PC-9 (cell line): ENCODE measurements around the gene NEDD9. TPM values are rescaled to one million over a fixed set of nuclear protein-coding genes. Genes with fewer than 3 reads are reported as not detected.
A peak's percentile ranks its signal among the peaks of the same experiment; 100 is the strongest.

Experiments used
- BruUV-seq: library from RNA; stranded (reverse); fragments of 400-500 nt; replicated peaks from 2 replicates; lab custom pipeline; 2021; lab: Mats Ljungman, UMichigan
- CTCF ChIA-PET: fragments of 300-600 bp; sonication (Branson Sonifier 250); formaldehyde crosslinking; loops from one replicate; lab custom pipeline; 2022; ENCODE audit warnings: antibody characterized with exemption; lab: Charles Lee
- POLR2A ChIA-PET: fragments of 300-600 bp; sonication (Branson Sonifier 250); formaldehyde crosslinking; loops from one replicate; lab custom pipeline; 2022; ENCODE audit warnings: antibody characterized with exemption; ENCODE audit not compliant: unreplicated experiment; lab: Charles Lee
- DNase-seq, 2 experiments: peaks; one replicate each; pipeline versions ENCODE4 v3.0.0 to v3.0.0-alpha.2; 2015 to 2022; ENCODE audit warnings: mixed read lengths in 1 of 2
- H2AFZ ChIP-seq: fragments of 200-600 bp; sonication (generic); 2 replicates; pipeline ENCODE4 v1.8.1; 2017; ENCODE audit warnings: antibody characterized with exemption
- H3F3A ChIP-seq: fragments of 200-600 bp; sonication (generic); 2 replicates; pipeline ENCODE4 v1.8.1; 2017; ENCODE audit warnings: antibody characterized with exemption, mild to moderate bottlenecking, low read depth; ENCODE audit not compliant: insufficient read depth
- H3K27ac ChIP-seq: fragments of 200-600 bp; sonication (generic); 2 replicates; pipeline ENCODE4 v1.6.1; 2016; ENCODE audit warnings: mixed run types
- H3K27me3 ChIP-seq: fragments of 200-600 bp; sonication (generic); 2 replicates; pipeline ENCODE4 v1.6.1; 2016; ENCODE audit warnings: low read depth, mixed run types; ENCODE audit not compliant: insufficient read depth
- H3K36me3 ChIP-seq: fragments of 200-600 bp; sonication (generic); 2 replicates; pipeline ENCODE4 v1.6.1; 2016; ENCODE audit warnings: low read depth, mixed run types
- H3K4me1 ChIP-seq: fragments of 200-600 bp; sonication (generic); replicated peaks from 2 replicates; pipeline ENCODE4 v1.6.1; 2016; ENCODE audit warnings: mixed run types; ENCODE audit not compliant: insufficient read depth
- H3K4me2 ChIP-seq: fragments of 200-600 bp; sonication (generic); 2 replicates; pipeline ENCODE4 v1.6.1; 2017; ENCODE audit warnings: mixed run types
- H3K4me3 ChIP-seq: fragments of 200-600 bp; sonication (generic); 2 replicates; pipeline ENCODE4 v1.6.1; 2016; ENCODE audit warnings: mixed run types
- H3K79me2 ChIP-seq: fragments of 200-600 bp; sonication (generic); 2 replicates; pipeline ENCODE4 v1.6.1; 2017; ENCODE audit warnings: low read depth, mixed run types
- H3K9me2 ChIP-seq: fragments of 200-600 bp; sonication (generic); 2 replicates; pipeline ENCODE4 v1.8.1; 2017; ENCODE audit warnings: mild to moderate bottlenecking; ENCODE audit not compliant: insufficient read depth
- H3K9me3 ChIP-seq: fragments of 200-600 bp; sonication (generic); 2 replicates; pipeline ENCODE4 v1.8.1; 2016; ENCODE audit warnings: low read depth; ENCODE audit not compliant: insufficient read depth
- H4K20me1 ChIP-seq: fragments of 200-600 bp; sonication (generic); 2 replicates; pipeline ENCODE4 v1.8.1; 2017; ENCODE audit not compliant: insufficient read depth
- EZH2 ChIP-seq: fragments of 200-600 bp; sonication (generic); IDR thresholded peaks from 2 replicates; pipeline ENCODE4 v1.8.0; 2017; ENCODE audit warnings: antibody characterized with exemption, low read depth
- intact Hi-C: fragments of 100-400 bp; cut with micrococcal nuclease; formaldehyde crosslinking; loops from one replicate; pipeline ENCODE4 v1.10.0; 2022; ENCODE audit not compliant: unreplicated experiment
- total RNA-seq: library from RNA; stranded (reverse); gene quantifications from 2 replicates; pipeline ENCODE4 v1.2.3, GENCODE V29; 2021
- TF ChIP-seq, protein P1 (sequence below): fragments of 200-600 bp; sonication (generic); conservative IDR thresholded peaks from 2 replicates; pipeline ENCODE4 v1.6.1; 2017; ENCODE audit warnings: mixed run types, antibody characterized with exemption, mild to moderate bottlenecking, moderate library complexity

NEDD9 gene
- total RNA-seq, 1 experiment from 2014 or later, result 57.5 TPM

DNA sequence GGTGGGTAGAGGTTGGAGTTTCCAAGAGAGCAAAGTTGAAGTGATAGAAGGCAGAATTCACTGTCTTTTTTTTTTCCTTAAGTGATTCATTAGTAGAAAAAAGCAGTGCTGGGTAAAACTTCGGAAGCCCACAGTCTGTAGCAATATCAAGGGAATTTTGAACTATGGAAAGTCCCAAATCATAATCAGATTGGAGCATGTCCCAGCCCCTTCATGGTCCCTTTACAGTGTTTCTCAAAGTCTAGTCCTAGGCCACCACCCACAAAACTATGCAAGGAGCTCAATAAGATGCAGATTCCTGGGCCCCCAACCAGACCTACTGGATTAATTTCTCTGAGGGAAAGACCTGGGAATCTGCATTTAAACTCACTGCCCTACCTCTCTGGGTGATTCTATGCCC, 22.6 kb downstream of the NEDD9 start:
- Histone ChIP-seq H3K4me1 (peaks cover 53% of the 10 kb centered on the region), H3K9me3 (no peaks in the 10 kb centered on the region), H3K27ac (0 out of 2 replicates have a peak overlapping the region, but pooled peaks have one; percentile 92), H3F3A (peaks cover 43% of the 10 kb centered on the region), H3K79me2 (peaks cover 55% of the 10 kb centered on the region), H4K20me1 (no peaks in the 10 kb centered on the region), H3K9me2 (no peaks in the 10 kb centered on the region), H3K4me3 (no peak overlapping the region), H3K27me3 (no peaks in the 10 kb centered on the region), H2AFZ (no peak overlapping the region), H3K36me3 (peaks cover 20% of the 10 kb centered on the region; the same call in 1 of the 2 replicates), H3K4me2 (no peak overlapping the region)
- intact Hi-C loops, result loop anchor here (5.0 kb wide), 1 partner anchor 202 kb away; no protein-coding TSS in a partner anchor
- no peak for TF ChIP-seq EZH2
- ChIA-PET CTCF (interaction anchor here (0.6 kb wide), 1 partner anchor 21 kb away, joined by 6 read pairs; no protein-coding TSS in a partner anchor), POLR2A (no interaction called here)
- no peak for DNase-seq
- no TSS peak for BruUV-seq

- CTCF ChIA-PET, result no interaction called here
- H3K79me2 ChIP-seq, result peaks cover 53% of the 10 kb centered on the region
Observed at GRCh38 chr6:11209369-11209768, 23.1 kb downstream of the NEDD9 start.

DNA sequence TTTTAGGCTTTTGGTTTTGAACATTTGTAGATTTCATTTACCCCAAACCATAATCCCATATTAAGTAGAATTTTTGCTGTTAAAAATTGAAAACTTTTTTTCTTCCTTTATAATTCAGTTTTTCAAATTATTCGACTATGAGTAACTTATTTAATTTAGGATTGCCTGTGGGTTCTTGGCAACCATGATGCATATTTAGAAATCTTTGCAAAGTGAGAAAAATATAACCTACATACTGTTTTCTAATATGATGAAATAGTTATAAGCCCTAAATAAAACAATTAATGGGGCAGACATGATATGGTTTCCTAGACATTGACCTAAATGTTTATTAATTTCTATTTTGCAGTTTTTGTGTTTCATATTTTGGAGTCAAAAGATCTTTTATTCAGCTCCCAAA, 23.6 kb downstream of the NEDD9 start:
- CTCF ChIA-PET, result no interaction called here
- H3K79me2 ChIP-seq, result peaks cover 55% of the 10 kb centered on the region

More at GRCh38 chr6:11209369-11209768, 23.1 kb downstream of the NEDD9 start:
- no peaks in the 10 kb centered on the region for H3K9me3 ChIP-seq
- intact Hi-C loops, result loop anchor here (5.0 kb wide), 1 partner anchor 203 kb away; no protein-coding TSS in a partner anchor
- H3K27me3 ChIP-seq, result no peaks in the 10 kb centered on the region
- no peak for DNase-seq
- peak overlapping the region; percentile 92; the same call in 1 of the 2 replicates for H3K27ac ChIP-seq
- no TSS peak for BruUV-seq
- H2AFZ ChIP-seq, result no peak overlapping the region
- H4K20me1 ChIP-seq, result no peaks in the 10 kb centered on the region
- H3K9me2 ChIP-seq, result no peaks in the 10 kb centered on the region
- POLR2A ChIA-PET, result no interaction called here
- H3K4me2 ChIP-seq, result no peak overlapping the region
- peaks cover 20% of the 10 kb centered on the region; the same call in 1 of the 2 replicates for H3K36me3 ChIP-seq
- H3K4me3 ChIP-seq, result no peak overlapping the region
- no peak for TF ChIP-seq EZH2
- TF ChIP-seq, protein P1, sequence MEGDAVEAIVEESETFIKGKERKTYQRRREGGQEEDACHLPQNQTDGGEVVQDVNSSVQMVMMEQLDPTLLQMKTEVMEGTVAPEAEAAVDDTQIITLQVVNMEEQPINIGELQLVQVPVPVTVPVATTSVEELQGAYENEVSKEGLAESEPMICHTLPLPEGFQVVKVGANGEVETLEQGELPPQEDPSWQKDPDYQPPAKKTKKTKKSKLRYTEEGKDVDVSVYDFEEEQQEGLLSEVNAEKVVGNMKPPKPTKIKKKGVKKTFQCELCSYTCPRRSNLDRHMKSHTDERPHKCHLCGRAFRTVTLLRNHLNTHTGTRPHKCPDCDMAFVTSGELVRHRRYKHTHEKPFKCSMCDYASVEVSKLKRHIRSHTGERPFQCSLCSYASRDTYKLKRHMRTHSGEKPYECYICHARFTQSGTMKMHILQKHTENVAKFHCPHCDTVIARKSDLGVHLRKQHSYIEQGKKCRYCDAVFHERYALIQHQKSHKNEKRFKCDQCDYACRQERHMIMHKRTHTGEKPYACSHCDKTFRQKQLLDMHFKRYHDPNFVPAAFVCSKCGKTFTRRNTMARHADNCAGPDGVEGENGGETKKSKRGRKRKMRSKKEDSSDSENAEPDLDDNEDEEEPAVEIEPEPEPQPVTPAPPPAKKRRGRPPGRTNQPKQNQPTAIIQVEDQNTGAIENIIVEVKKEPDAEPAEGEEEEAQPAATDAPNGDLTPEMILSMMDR, result no peak
- H3K4me1 ChIP-seq, result peaks cover 53% of the 10 kb centered on the region
- H3F3A ChIP-seq, result peaks cover 43% of the 10 kb centered on the region

More for the DNA sequence above, 23.6 kb downstream of the NEDD9 start:
- TF ChIP-seq, protein P1, result no peak
- TF ChIP-seq EZH2, result no peak
- POLR2A ChIA-PET, result interaction anchor here (0.5 to 0.6 kb wide), 3 partner anchors 37 to 226 kb away, joined by 3 to 9 read pairs (median 4); no protein-coding TSS in a partner anchor
- no TSS peak for BruUV-seq
- Histone ChIP-seq H3K4me1 (peaks cover 50% of the 10 kb centered on the region), H2AFZ (no peak overlapping the region), H3K4me2 (no peak overlapping the region), H3K9me3 (no peaks in the 10 kb centered on the region), H3K4me3 (no peak overlapping the region), H3K27me3 (no peaks in the 10 kb centered on the region), H3K9me2 (no peaks in the 10 kb centered on the region), H3K36me3 (peaks cover 20% of the 10 kb centered on the region; the same call in 1 of the 2 replicates), H4K20me1 (no peaks in the 10 kb centered on the region), H3K27ac (peak overlapping the region; percentile 92), H3F3A (peaks cover 43% of the 10 kb centered on the region)
- DNase-seq, result no peak
- intact Hi-C loops, result loop anchor here (5.0 kb wide), 1 partner anchor 203 kb away; no protein-coding TSS in a partner anchor
